Fibroblast of upper back skin (primary cell): Measurements from ENCODE around the gene PSMD2.
"Not testable (repeated sequence)": the region's sequence is repeated elsewhere in the genome, so short reads cannot be mapped to it uniquely, and the experiment has no call there.

Experiments
- DNase-seq: peaks from one replicate; pipeline ENCODE4 v3.0.0-alpha.2; 2013

PSMD2 gene

DNA sequence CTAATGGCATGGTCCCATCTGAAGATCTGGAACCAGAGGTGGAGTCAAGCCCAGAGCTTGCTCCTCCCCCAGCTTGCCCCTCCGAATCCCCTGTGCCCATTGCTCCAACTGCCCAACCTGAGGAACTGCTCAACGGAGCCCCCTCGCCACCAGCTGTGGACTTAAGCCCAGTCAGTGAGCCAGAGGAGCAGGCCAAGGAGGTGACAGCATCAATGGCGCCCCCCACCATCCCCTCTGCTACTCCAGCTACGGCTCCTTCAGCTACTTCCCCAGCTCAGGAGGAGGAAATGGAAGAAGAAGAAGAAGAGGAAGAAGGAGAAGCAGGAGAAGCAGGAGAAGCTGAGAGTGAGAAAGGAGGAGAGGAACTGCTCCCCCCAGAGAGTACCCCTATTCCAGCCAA lies 22.6 kb downstream of the PSMD2 start:
- DNase-seq: no peak

DNA sequence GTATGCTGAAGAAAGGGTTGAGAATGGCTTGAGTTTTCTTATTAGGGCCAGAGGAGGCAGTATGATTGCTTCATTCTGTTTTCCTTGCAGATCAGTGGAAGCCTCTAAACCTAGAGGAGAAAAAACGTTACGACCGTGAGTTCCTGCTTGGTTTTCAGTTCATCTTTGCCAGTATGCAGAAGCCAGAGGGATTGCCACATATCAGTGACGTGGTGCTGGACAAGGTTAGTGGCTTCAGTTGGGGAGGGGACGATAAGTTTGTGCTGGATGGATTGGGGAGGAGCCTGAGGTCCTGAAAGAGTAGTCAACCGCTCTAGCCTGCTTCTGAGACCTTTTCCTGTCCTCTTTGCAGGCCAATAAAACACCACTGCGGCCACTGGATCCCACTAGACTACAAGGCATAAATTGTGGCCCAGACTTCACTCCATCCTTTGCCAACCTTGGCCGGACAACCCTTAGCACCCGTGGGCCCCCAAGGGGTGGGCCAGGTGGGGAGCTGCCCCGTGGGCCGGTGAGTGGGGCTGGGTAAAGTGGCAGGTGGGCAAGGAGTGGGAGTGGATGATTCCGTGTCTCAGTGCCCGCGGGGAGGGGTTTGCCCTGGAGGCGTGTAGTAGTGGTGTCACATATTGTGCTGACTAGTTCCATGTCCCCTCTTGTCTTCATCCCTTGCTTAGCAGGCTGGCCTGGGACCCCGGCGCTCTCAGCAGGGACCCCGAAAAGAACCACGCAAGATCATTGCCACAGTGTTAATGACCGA lies 23.9 kb downstream of the PSMD2 start:
- DNase-seq: no peak

DNA sequence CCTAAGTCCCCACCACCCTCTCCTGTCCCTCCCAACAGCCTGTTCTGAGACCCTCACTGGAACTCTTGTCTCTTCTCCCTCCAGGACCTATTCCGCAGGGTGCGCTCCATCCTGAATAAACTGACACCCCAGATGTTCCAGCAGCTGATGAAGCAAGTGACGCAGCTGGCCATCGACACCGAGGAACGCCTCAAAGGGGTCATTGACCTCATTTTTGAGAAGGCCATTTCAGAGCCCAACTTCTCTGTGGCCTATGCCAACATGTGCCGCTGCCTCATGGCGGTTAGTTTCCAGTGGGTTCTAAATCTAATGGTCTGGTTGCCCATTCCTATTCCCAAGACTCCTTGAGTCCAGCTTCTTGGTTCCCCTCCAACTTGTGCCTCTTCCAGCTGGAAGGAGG lies 24.7 kb downstream of the PSMD2 start:
- no peak for DNase-seq

DNA sequence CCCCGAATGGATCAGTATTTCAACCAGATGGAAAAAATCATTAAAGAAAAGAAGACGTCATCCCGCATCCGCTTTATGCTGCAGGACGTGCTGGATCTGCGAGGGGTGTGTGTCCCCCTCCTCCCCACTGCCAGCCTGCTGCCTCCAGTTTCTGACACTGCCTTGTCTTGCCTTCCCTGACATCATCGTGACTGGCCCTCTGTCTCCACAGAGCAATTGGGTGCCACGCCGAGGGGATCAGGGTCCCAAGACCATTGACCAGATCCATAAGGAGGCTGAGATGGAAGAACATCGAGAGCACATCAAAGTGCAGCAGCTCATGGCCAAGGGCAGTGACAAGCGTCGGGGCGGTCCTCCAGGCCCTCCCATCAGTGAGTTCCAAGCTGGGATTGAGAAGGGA lies 26.2 kb downstream of the PSMD2 start:
- DNase-seq: no peak

DNA sequence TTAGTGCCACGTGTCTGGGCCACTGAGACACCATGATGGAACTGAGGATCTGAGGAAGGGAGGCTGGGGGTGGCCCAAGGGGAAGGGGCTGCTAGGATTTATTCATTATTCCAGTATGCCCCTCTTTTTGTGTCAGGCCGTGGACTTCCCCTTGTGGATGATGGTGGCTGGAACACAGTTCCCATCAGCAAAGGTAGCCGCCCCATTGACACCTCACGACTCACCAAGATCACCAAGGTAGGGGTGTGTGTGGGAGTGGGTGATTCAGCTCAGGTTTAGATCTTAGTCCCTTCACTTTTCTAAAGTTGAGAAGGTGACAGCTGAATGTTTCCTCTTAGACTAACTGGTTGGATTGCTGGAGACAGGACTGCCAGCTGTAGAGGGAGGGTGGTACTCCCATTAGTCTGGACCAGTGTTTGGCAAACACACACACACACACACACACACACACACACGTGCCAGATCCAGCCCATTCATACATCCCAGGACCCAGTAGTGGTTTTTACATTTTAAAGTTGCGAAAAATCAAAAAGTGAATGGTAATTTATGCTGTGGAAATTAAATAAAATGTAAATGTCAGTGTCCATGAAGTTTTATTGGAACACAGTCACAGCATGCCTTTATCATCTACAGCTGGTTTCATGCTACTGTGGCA lies 26.8 kb downstream of the PSMD2 start:
- no peak for DNase-seq

DNA sequence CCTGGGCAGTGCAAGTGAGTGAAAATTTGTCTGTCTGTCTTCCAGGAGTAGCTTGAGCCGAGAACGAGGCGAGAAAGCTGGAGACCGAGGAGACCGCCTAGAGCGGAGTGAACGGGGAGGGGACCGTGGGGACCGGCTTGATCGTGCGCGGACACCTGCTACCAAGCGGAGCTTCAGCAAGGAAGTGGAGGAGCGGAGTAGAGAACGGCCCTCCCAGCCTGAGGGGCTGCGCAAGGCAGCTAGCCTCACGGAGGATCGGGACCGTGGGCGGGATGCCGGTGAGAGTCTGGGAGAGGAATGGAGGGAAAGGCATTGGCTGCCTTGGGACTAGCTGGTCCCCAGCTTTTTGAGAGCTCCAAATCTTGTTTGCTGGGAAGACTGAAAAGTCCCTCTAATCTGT lies 28.1 kb downstream of the PSMD2 start:
- no peak for DNase-seq

DNA sequence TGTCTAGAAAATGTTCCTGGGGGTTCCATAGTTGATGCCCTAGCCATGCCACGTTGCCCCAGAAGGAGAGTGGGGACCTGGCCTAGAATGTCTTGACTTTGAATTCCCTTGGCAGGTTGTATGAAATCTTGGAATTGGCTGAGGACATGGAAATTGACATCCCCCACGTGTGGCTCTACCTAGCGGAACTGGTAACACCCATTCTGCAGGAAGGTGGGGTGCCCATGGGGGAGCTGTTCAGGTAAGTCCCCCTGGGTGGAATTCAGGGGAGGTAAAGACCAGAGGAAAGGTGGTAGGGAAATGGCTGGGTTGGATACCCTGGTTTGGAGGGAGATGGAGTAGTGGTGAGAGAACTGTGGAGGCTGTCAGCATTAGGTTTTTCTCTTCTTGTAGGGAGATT lies 29.5 kb downstream of the PSMD2 start:
- DNase-seq: no peak

DNA sequence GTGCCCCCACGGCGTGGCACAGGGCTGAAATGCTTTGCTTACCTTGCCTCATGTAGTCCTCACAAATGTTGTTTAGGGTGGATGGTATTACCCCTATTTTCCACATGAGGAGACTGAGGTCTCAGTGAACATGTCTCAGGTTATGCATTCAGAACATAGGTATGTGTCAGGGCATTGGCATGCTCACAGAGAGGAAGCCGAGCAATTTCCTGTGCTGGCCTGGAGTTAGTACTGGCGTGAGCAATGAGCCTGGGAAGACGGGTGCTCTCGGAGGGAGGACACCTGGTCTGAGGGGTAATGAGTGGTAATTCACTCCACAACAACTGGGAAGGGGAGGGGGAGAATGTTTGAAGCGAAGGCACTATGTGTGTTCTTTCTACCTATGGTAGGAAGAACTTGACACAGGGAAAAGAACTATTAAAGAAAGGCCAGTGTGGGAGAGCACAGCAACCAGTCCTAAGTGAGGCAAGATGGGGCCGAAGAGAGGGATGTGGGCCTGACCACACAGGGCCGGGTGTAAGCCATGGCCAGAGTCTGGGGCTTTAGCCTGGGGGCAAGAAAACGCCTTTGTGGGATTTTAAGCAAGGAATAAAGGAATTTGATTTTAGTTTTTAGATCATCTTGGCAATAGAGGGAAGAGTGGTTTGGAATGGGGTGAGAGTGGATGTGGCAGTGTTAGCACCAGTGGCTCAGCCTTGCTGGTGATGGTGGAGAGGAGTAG lies 33.5 kb downstream of the PSMD2 start:
- DNase-seq: peak; percentile 87

DNA sequence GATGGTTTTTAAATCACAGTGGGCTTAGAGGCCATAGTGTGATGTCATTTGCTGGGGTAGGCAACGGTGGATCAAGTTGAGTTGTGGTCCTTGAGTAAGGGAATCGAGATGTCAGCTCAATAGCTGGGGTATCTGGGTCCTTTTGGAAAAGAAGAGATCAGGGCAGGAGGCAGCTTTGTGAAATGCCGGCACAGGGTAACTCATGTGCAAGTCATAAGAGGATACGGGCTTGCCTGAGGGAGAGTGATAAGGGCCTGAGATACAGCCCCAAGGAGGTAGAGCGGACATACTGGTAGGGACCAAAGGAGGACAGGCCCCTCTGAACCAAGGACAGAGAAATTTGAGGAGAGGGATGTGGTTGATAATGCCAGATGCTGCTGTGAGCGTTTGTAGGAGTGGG lies 34.1 kb downstream of the PSMD2 start:
- DNase-seq: no peak

DNA sequence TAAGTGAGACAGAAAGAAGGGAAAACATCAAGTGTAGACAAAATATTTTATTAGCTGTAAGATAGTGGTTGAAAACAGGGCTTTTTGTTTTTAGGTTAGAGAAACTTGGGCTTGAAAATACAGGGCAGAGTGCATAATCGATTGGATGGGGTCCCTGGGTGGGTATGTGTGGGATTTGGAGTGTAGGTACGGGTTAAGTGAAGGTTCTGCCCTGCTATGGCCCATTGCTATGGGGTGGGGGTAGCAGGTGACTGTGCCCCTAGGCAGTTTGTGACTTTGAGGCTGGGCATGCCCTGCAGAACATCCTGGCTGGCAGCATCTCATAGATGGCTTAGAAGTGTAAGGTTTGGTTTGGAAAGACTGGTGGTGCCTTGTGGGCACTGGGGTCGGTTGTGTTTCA lies 34.7 kb downstream of the PSMD2 start:
- DNase-seq: no peak

DNA sequence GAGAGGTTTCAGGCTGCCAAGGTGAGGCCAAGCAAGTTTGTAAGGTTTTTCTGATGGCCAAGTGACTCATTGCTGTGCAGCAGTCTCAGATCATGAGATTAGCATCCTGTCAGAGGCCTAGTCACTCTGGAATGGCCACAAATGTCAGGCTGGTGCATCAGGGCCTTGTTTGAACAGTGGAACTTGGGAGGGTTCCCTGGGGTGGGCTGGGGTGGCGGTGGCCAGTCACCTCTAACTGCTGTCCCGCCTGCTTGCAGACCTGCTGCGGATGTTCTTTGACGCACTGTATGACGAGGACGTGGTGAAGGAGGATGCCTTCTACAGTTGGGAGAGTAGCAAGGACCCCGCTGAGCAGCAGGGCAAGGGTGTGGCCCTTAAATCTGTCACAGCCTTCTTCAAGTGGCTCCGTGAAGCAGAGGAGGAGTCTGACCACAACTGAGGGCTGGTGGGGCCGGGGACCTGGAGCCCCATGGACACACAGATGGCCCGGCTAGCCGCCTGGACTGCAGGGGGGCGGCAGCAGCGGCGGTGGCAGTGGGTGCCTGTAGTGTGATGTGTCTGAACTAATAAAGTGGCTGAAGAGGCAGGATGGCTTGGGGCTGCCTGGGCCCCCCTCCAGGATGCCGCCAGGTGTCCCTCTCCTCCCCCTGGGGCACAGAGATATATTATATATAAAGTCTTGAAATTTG lies 35.6 kb downstream of the PSMD2 start:
- peak; percentile 37 for DNase-seq

DNA sequence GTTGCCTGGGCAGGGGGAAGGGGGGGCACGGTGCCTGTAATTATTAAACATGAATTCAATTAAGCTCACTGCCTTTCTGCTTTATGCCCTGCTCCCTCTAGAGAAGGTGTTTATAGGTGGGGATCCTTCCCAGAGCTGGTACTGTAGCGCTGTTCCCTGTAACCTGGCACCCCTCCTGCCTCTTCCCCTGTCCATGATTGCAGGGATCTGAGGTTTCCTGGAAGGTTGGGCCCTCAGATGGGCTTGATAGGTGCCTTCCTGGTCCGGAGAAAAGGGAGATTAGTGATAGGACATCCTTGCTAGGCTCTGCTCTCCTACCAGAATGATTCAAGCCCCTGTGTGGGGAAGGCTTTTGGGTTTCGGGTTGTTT lies 36.2 kb downstream of the PSMD2 start:
- DNase-seq: no peak

DNA sequence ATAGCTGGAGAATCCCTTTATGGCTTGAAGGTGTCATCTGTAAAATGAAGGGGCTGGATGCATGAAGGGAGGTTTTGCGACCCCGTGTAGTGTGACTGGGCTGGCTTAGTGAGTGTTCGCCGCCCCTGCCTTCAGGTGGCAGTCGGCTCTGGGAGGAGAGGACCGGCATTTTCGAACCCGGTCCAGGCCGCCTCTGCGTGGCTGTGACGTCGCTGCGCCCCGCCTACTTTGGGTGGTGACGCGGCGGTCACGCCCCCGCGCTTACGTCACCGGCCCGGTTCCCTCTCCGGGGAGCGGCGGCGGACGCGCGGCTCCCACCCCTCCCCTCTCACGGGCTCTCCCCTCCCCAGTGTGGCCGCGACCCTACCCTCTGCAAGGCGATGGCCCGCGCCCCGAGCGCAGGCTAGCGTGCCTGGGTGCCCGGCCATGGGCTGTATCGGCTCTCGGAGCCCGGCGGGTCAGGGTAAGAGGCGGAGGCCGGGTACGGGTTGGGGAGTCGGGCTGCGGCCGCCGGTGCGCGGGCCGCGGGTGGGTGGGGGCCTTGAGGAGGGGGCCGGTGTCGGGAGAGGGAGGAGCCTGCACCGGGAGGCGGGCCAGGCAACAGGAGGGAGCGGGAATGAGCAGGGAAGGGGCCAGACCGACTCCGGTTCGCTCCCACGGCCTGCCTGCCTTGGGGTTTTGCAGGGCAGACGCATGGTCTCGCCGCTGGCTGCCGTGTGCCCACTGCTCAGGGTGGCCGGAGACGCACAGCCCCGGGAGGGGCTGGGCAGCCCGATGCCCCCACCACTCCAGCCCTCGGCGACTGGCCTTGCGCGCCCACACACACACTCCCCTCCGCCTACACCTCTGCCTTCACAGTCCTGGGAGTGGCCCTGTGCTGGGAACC lies 36.9 kb downstream of the PSMD2 start:
- DNase-seq: peak; percentile 67

DNA sequence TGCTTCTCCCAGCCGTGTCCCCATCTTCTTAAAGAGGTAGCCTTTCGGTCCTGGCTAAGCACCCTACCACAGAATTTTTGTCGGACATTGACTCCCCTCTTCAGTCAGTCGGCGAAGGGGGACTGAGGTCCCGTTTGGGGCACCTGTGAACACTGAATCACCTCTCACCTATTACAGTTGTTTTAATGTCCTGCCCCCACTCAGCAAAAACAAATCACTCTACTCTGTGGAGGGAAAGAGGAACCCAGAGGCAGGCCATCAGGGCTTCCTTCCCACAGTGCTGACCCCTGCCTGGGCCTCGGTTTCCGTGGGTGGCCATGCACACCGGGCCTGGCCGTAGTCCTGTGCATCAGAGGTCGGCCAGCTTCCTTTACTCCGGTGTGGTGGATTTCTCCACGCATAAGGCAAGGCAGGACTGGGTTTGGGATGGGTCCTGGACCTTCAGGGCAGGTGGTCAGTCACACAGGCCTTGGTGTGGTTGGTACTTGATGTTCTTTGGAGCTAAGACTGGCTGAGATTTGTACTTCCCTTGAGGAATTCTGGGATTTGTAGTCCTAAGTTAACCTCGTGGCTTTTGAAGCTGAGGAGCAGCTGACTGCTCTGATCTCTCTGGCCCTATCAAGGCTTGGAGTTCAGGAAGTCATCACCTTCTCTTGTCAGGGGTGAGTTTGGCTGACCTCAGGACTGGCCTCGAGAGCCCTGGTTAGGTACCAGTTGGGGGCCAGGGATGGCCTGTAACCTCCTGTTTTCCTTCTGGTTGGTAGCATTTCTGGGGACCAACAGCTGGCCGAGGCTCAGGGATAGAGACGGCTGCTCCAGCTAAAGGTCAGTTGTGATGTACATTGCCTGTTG lies 37.7 kb downstream of the PSMD2 start:
- DNase-seq: peak; percentile 51

DNA sequence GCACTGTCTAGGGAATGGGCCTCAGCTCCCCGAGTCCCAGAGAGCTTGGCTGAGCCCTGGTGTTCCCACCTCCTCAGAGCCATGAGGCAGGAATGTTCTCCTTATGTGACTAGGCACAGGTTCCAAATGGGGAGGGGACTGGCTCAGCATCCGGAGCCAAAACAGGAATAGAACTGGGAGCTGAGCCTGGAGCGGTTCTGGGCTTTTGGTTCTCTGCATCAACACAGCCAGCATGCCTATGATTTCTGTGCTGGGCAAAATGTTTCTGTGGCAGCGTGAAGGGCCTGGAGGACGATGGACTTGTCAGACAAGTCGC lies 38.3 kb downstream of the PSMD2 start, which contains the start of gene FAM131A:
Gene FAM131A, plus strand, starts transcription at position 202 of the 316 bp plus-strand sequence. Its CDS starts 31 bp downstream, at position 233.
- peak; percentile 38 for DNase-seq

DNA sequence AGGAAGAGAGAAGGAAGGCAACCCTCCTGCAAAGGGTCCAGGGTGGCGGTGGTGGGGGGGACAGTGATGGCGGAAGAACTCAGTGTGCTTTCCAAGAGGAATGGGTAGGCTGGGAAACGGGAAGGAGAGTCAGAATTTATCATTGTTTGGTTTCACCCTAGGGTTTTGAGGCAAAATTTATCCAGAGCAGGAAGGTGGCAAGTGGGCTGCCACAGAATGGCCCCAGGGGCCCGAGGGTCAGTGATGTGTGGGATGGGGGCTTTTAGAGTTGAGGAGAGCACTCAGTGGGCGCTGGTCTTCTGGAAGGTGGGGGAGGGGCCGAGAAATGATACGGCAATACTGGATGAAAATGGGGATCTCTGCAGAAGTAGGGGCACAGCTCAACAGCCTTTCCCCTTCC lies 38.9 kb downstream of the PSMD2 start:
- no peak for DNase-seq

DNA sequence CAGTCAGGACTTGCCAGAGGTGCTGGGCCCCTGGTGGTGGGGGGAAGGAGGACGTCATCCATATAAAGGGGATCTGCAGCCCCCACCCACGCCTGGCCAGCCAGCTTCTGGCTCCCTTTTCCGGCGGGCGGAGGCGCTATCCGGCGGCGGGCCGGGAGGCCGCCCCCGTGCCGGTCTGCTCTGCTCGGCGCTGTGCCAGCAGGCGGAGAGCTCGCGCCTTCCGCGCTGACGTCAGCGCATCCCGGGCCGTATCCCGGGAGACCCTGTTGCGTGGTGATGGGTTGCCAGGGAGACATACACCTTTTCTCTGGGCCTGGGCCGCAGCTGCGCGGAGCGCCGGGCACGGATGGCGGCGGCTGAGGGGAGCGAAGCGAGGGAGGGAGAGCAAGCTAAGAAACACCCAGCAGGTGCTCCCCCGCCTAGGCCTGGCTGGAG lies 39.5 kb downstream of the PSMD2 start:
- DNase-seq: peak; percentile 82

DNA sequence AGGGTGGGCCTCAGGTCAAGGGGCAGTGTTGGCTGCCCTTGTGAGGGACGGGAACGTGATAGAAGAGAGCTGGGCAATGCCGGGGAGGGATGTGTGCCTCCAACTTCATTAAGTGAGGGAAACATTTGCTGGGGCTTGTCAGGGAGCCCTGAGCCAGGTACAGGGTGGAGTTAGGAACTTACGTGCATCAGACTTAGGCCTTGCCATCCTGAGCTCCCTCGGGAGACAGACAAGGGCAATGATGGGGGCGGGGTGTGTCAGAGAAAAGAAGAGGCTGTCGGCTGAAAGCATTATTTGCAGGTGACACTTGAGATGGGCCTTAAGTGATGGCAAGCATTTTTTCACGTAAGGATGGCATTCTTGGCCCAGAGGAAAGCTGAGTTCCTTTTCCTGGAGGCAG lies 40.0 kb downstream of the PSMD2 start:
- no peak for DNase-seq

DNA sequence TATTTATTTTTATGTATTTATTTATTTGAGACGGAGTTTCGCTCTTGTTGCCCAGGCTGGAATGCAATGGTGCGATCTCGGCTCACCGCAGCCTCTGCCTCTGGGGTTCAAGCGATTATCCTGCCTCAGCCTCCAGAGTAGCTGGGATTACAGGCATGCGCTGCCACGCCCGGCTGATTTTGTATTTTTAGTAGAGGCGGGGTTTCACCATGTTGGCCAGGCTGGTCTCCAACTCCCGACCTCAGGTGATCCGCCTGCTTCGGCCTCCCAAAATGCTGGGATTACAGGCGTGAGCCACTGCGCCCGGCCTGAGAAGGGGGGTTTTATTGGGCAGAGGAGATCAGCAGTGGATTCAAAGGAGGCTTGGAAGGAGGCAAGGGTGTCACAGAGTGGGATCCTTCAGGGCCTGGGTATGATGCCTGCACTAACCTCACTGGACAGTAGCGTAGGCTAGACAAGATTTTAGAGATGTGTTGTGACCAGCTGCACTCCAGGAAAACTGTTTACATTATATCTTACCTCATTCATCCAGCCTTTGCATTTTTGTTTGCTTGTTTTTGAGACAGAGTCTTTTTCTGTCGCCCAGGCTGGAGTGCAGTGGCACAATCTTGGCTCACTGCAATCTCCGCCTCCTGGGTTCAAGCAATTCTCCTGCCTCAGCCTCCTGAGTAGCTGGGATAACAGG lies 40.6 kb downstream of the PSMD2 start:
- not testable (repeated sequence) for DNase-seq

DNA sequence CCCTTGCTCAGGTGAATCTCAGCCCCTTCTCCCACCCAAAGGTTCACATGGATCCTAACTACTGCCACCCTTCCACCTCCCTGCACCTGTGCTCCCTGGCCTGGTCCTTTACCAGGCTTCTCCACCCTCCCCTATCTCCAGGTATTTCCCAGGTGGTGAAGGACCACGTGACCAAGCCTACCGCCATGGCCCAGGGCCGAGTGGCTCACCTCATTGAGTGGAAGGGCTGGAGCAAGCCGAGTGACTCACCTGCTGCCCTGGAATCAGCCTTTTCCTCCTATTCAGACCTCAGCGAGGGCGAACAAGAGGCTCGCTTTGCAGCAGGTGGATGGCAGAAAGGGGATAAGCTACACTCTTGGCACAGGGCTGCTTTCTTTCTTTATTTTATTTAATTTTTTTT lies 42.9 kb downstream of the PSMD2 start:
- DNase-seq: no peak
